ENCODE data around the gene CCDC184.

The CCDC184 gene

GRCh38 chr12:48160807-48161206 is 22.6 kb upstream of the CCDC184 start:
- no peak for TF ChIP-seq CTCF (IDR thresholded peaks at IDR 0.05; ENCODE audit: insufficient read depth, low read length, poor library complexity, severe bottlenecking)
- no peaks in the 10 kb centered on the region for H3K36me3 ChIP-seq (ENCODE audit: control insufficient read depth, insufficient read depth, low read length)
- H3K27me3 ChIP-seq (replicated peaks; ENCODE audit: control insufficient read depth, insufficient read depth, low read length) = no peaks in the 10 kb centered on the region
- no peak overlapping the region for H3K4me3 ChIP-seq (replicated peaks; ENCODE audit: low read depth, low read length)
- DNase-seq (ENCODE audit: extremely low read depth, insufficient read length) = no peak

- DNase-seq (ENCODE audit: extremely low read depth, insufficient read length) = no peak
- Histone ChIP-seq H3K27me3 (replicated peaks; ENCODE audit: control insufficient read depth, insufficient read depth, low read length) (no peaks in the 10 kb centered on the region), H3K4me3 (replicated peaks; ENCODE audit: low read depth, low read length) (no peak overlapping the region), H3K36me3 (ENCODE audit: control insufficient read depth, insufficient read depth, low read length) (no peaks in the 10 kb centered on the region)
- no peak for TF ChIP-seq CTCF (IDR thresholded peaks at IDR 0.05; ENCODE audit: insufficient read depth, low read length, poor library complexity, severe bottlenecking)
These were observed 20.2 kb upstream of the CCDC184 start for GRCh38 chr12:48163150-48163747.

- no peak for DNase-seq (ENCODE audit: extremely low read depth, insufficient read length)
- H3K36me3 ChIP-seq (ENCODE audit: control insufficient read depth, insufficient read depth, low read length) = no peaks in the 10 kb centered on the region
These were observed 19.0 kb upstream of the CCDC184 start for GRCh38 chr12:48164451-48164850.

GRCh38 chr12:48165089-48165981 is 18.1 kb upstream of the CCDC184 start:
- DNase-seq (ENCODE audit: extremely low read depth, insufficient read length) = no peak
- no peak overlapping the region for H3K4me3 ChIP-seq (replicated peaks; ENCODE audit: low read depth, low read length)
- peak; percentile 86 for TF ChIP-seq CTCF (IDR thresholded peaks at IDR 0.05; ENCODE audit: insufficient read depth, low read length, poor library complexity, severe bottlenecking)
- H3K27me3 ChIP-seq (replicated peaks; ENCODE audit: control insufficient read depth, insufficient read depth, low read length) = no peaks in the 10 kb centered on the region
- no peaks in the 10 kb centered on the region for H3K36me3 ChIP-seq (ENCODE audit: control insufficient read depth, insufficient read depth, low read length)

More at GRCh38 chr12:48164451-48164850, 19.0 kb upstream of the CCDC184 start:
- H3K4me3 ChIP-seq (replicated peaks; ENCODE audit: low read depth, low read length) = no peak overlapping the region
- no peaks in the 10 kb centered on the region for H3K27me3 ChIP-seq (replicated peaks; ENCODE audit: control insufficient read depth, insufficient read depth, low read length)
- no peak for TF ChIP-seq CTCF (IDR thresholded peaks at IDR 0.05; ENCODE audit: insufficient read depth, low read length, poor library complexity, severe bottlenecking)

GRCh38 chr12:48169011-48169410 is 14.4 kb upstream of the CCDC184 start:
- Histone ChIP-seq H3K36me3 (ENCODE audit: control insufficient read depth, insufficient read depth, low read length) (no peaks in the 10 kb centered on the region), H3K27me3 (replicated peaks; ENCODE audit: control insufficient read depth, insufficient read depth, low read length) (no peaks in the 10 kb centered on the region), H3K4me3 (replicated peaks; ENCODE audit: low read depth, low read length) (no peak overlapping the region)
- no peak for TF ChIP-seq CTCF (IDR thresholded peaks at IDR 0.05; ENCODE audit: insufficient read depth, low read length, poor library complexity, severe bottlenecking)
- no peak for DNase-seq (ENCODE audit: extremely low read depth, insufficient read length)
